ENCODE results near the gene KCTD17.

- TF ChIP-seq POU2F2 (IDR thresholded peaks at IDR 0.05; ENCODE audit: low read depth, low read length) = no peak
- TF ChIP-seq POLR2AphosphoS5 (IDR thresholded peaks at IDR 0.05; ENCODE audit: low read depth, low read length) = no peak
- no peak for TF ChIP-seq POLR2A (IDR thresholded peaks at IDR 0.05; ENCODE audit: low read depth, low read length)
- TF ChIP-seq SPI1 (IDR thresholded peaks at IDR 0.05; ENCODE audit: low read depth, low read length) = no peak
- TF ChIP-seq TAF1 (IDR thresholded peaks at IDR 0.05; ENCODE audit: low read depth, low read length) = no peak
Measured at GRCh38 chr22:37010976-37011375, 40.6 kb upstream of the KCTD17 start.

Measured in GM12891 (cell line).